Cardiac septum (tissue), 1 donor: Measurements from ENCODE around the gene ANKRD27. TPM values are rescaled to one million over a fixed set of nuclear protein-coding genes. Genes with fewer than 3 reads are reported as not detected.
"Not testable (repeated sequence)": the region's sequence is repeated elsewhere in the genome, so short reads cannot be mapped to it uniquely, and the experiment has no call there.

Experiments
- DNase-seq: peaks from one replicate; pipeline ENCODE4 v3.0.0-alpha.2; 2020; ENCODE audit warnings: low spot score
- intact Hi-C: fragments of 100-400 bp; cut with DNase I; formaldehyde crosslinking; loops from one replicate; pipeline ENCODE4 v1.14.0; 2022
- total RNA-seq: library from RNA; stranded (reverse); fragmentation: NEBNext Ultra II Directional; extraction: Animal tissue kit (Norgen Biotek cat#: 25700); gene quantifications from one replicate; pipeline ENCODE4 v1.2.1, GENCODE V29; 2021
- donor health status: DM: no; HTN: no; CAD: no.

Gene ANKRD27
- total RNA-seq, 1 donor from 2014 or later: 24.7 TPM

GRCh38 chr19:32619051-32619685, 55.8 kb downstream of the ANKRD27 start:
- intact Hi-C loops: no loop called here

GRCh38 chr19:32615569-32615968, 59.4 kb downstream of the ANKRD27 start:
- intact Hi-C loops: no loop called here
- DNase-seq: no peak

More at GRCh38 chr19:32619051-32619685, 55.8 kb downstream of the ANKRD27 start:
- no peak for DNase-seq

- intact Hi-C loops: no loop called here
- DNase-seq: no peak
Measured at GRCh38 chr19:32614916-32615315, 60.1 kb downstream of the ANKRD27 start.

- no peak for DNase-seq
- intact Hi-C loops: no loop called here
Measured at GRCh38 chr19:32613008-32613407, 62.0 kb downstream of the ANKRD27 start.

- no peak for DNase-seq
- intact Hi-C loops: no loop called here
Measured at GRCh38 chr19:32611161-32611560, 63.8 kb downstream of the ANKRD27 start.

- no peak for DNase-seq
- intact Hi-C loops: no loop called here
Measured at GRCh38 chr19:32607479-32607878, 67.5 kb downstream of the ANKRD27 start.

- no peak for DNase-seq
- intact Hi-C loops: no loop called here
Measured at GRCh38 chr19:32606289-32606688, 68.7 kb downstream of the ANKRD27 start.

- intact Hi-C loops: no loop called here
- no peak for DNase-seq
Measured at GRCh38 chr19:32605544-32605943, 69.4 kb downstream of the ANKRD27 start.

GRCh38 chr19:32603961-32604360, 71.0 kb downstream of the ANKRD27 start:
- DNase-seq: no peak
- intact Hi-C loops: no loop called here

- intact Hi-C loops: no loop called here
- no peak for DNase-seq
Measured at GRCh38 chr19:32599736-32600157, 75.2 kb downstream of the ANKRD27 start.

GRCh38 chr19:32599258-32599657, 75.7 kb downstream of the ANKRD27 start:
- intact Hi-C loops: no loop called here

GRCh38 chr19:32598022-32598421, 77.0 kb downstream of the ANKRD27 start:
- DNase-seq: no peak
- intact Hi-C loops: no loop called here

More at GRCh38 chr19:32599258-32599657, 75.7 kb downstream of the ANKRD27 start:
- DNase-seq: no peak

- intact Hi-C loops: no loop called here
- no peak for DNase-seq
Measured at GRCh38 chr19:32595491-32595890, 79.5 kb downstream of the ANKRD27 start.

GRCh38 chr19:32594021-32594420, 81.0 kb downstream of the ANKRD27 start:
- intact Hi-C loops: no loop called here
- no peak for DNase-seq

GRCh38 chr19:32587747-32588504, 87.1 kb downstream of the ANKRD27 start:
- DNase-seq, intact Hi-C loops: not testable (repeated sequence)

- no peak for DNase-seq
- intact Hi-C loops: loop anchor here (5.0 kb wide), 1 partner anchor 234 kb away; the partner anchor contains the start of gene ZNF507
Measured at GRCh38 chr19:32581705-32582179, 93.2 kb downstream of the ANKRD27 start.

- intact Hi-C loops: loop anchor here (5.0 kb wide), 1 partner anchor 234 kb away; the partner anchor contains the start of gene ZNF507
- peak; percentile 97 for DNase-seq
Measured at GRCh38 chr19:32580901-32581704, 93.9 kb downstream of the ANKRD27 start, which contains the start of gene PDCD5. Gene PDCD5, plus strand, starts transcription at chr19:32581190. Its CDS starts 72 bp downstream, at chr19:32581262.

- intact Hi-C loops: loop anchor here (5.0 kb wide), 1 partner anchor 233 kb away; the partner anchor contains the start of gene ZNF507
- no peak for DNase-seq
Measured at GRCh38 chr19:32580353-32580900, 94.6 kb downstream of the ANKRD27 start.

- intact Hi-C loops: no loop called here
- no peak for DNase-seq
Measured at GRCh38 chr19:32576790-32577189, 98.2 kb downstream of the ANKRD27 start.

GRCh38 chr19:32573492-32573794, 101.5 kb downstream of the ANKRD27 start:
- intact Hi-C loops: loop anchor here (5.0 kb wide), 1 partner anchor 286 kb away; no protein-coding TSS in a partner anchor

More at GRCh38 chr19:32573492-32573794, 101.5 kb downstream of the ANKRD27 start:
- no peak for DNase-seq
